WTC11 (cell line): ENCODE measurements around the gene COL4A6. TPM values are rescaled to one million over a fixed set of nuclear protein-coding genes. Genes with fewer than 3 reads are reported as not detected.
A peak's percentile ranks its signal among the peaks of the same experiment; 100 is the strongest.

Source experiments
- ATAC-seq: fragments of 200-7000 bp; cut with Tn5 transposase; 2 replicates; pipeline ENCODE4 v1.10.0; 2021; ENCODE audit warnings: mild to moderate bottlenecking, moderate library complexity
- CTCF ChIA-PET: fragments of 300-600 bp; sonication (Branson Sonifier 250); formaldehyde crosslinking; loops from one replicate; lab custom pipeline; 2021; ENCODE audit warnings: antibody characterized with exemption; lab: Charles Lee
- POLR2A ChIA-PET: fragments of 350-600 bp; sonication (Branson Sonifier 250); formaldehyde crosslinking; loops from one replicate; lab custom pipeline; 2021; ENCODE audit warnings: antibody characterized with exemption; lab: Charles Lee
- DNase-seq: peaks from one replicate; pipeline ENCODE4 v3.0.0; 2021; ENCODE audit warnings: low spot score
- H3K27ac Mint-ChIP-seq: 2 replicates; pipeline ENCODE4 v1.8.0; 2021; ENCODE audit warnings: mixed read lengths
- H3K27me3 Mint-ChIP-seq: 2 replicates; pipeline ENCODE4 v1.8.0; 2021; ENCODE audit warnings: low read depth, mild to moderate bottlenecking, moderate library complexity, mixed read lengths
- H3K36me3 Mint-ChIP-seq: 2 replicates; pipeline ENCODE4 v1.8.0; 2021; ENCODE audit warnings: mixed read lengths
- H3K4me1 Mint-ChIP-seq: 2 replicates; pipeline ENCODE4 v1.8.0; 2022; ENCODE audit warnings: mixed read lengths
- H3K4me3 Mint-ChIP-seq: 2 replicates; pipeline ENCODE4 v1.8.0; 2021; ENCODE audit warnings: mild to moderate bottlenecking, moderate library complexity, mixed read lengths
- H3K9me3 Mint-ChIP-seq: 2 replicates; pipeline ENCODE4 v1.8.0; 2021; ENCODE audit warnings: mixed read lengths
- ARID4B ChIP-seq: sonication (generic); formaldehyde crosslinking; IDR thresholded peaks from 2 replicates; pipeline ENCODE4 v1.8.0; 2023; ENCODE audit warnings: missing genetic modification reagents, mild to moderate bottlenecking, borderline replicate concordance
- FOXJ3 ChIP-seq: sonication (generic); formaldehyde crosslinking; IDR thresholded peaks from 2 replicates; pipeline ENCODE4 v1.9.0; 2021; ENCODE audit warnings: missing genetic modification reagents, mild to moderate bottlenecking, borderline replicate concordance
- GRHL2 ChIP-seq: fragments of 250-450 bp; sonication (Bioruptor Pico); IDR thresholded peaks from 2 replicates; pipeline ENCODE4 v1.8.0; 2022; ENCODE audit warnings: mild to moderate bottlenecking, moderate library complexity; ENCODE audit not compliant: insufficient replicate concordance, severe bottlenecking
- JUN ChIP-seq: sonication (generic); formaldehyde crosslinking; IDR thresholded peaks from 2 replicates; pipeline ENCODE4 v1.8.0; 2023; ENCODE audit warnings: mild to moderate bottlenecking, missing genetic modification reagents
- OVOL2 ChIP-seq: fragments of 250-450 bp; sonication (Bioruptor Pico); IDR thresholded peaks from 2 replicates; pipeline ENCODE4 v1.9.0; 2021; ENCODE audit warnings: mild to moderate bottlenecking, borderline replicate concordance
- ZMAT4 ChIP-seq: fragments of 250-450 bp; sonication (Bioruptor Pico); IDR thresholded peaks from 2 replicates; pipeline ENCODE4 v1.9.0; 2021; ENCODE audit warnings: mild to moderate bottlenecking
- ZNF219 ChIP-seq: sonication (generic); formaldehyde crosslinking; IDR thresholded peaks from 2 replicates; pipeline ENCODE4 v1.8.0; 2023; ENCODE audit warnings: missing genetic modification reagents, mild to moderate bottlenecking, borderline replicate concordance
- ZNF232 ChIP-seq: sonication (generic); formaldehyde crosslinking; IDR thresholded peaks from 2 replicates; pipeline ENCODE4 v1.8.0; 2022; ENCODE audit warnings: mild to moderate bottlenecking, missing genetic modification reagents
- ZNF416 ChIP-seq: fragments of 250-450 bp; sonication (Bioruptor Pico); IDR thresholded peaks from 2 replicates; pipeline ENCODE4 v1.9.0; 2021; ENCODE audit warnings: mild to moderate bottlenecking, inconsistent platforms
- total RNA-seq: library from RNA; stranded (reverse); gene quantifications from 3 replicates; pipeline ENCODE4 v1.2.3, GENCODE V29; 2021
- TF ChIP-seq, protein P1 (sequence below): sonication (generic); formaldehyde crosslinking; IDR thresholded peaks from 2 replicates; pipeline ENCODE4 v1.8.0; 2022; ENCODE audit warnings: mild to moderate bottlenecking, missing genetic modification reagents
- TF ChIP-seq, protein P2 (sequence below): sonication (generic); formaldehyde crosslinking; IDR thresholded peaks from 2 replicates; pipeline ENCODE4 v1.8.1; 2023; ENCODE audit warnings: mild to moderate bottlenecking, missing genetic modification reagents

Gene COL4A6
- total RNA-seq, 1 experiment from 2014 or later, result 15.2 TPM

DNA sequence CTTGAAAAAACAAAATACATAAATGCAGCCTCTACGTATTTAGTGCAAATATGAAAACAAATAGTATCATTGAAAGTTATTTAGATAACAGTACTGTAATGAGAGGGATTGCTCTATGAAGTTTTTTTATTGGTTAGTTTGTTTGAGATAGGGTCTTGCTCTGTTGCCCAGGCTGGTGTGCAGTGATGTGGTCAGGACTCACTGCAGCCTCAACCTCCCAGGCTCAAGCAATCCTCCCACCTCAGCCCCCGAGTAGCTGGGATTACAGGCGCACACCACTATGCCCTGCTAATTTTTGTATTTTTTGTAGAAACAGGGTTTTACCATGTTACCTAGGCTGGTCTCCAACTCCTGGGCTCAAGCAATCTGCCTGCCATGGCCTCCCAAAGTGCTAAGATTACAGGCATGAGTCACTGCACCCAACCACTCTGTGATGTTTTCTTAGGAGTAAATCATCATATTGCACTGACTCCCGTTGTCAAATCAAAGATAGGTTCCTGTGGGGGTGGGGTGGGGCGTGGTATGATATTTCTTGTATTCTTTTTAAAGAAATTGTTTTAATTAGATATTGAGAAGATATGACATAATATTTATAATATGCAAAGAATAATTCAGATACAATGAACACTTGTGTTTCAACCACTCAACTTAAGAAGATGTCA lies 270.9 kb downstream of the COL4A6 start (continued):
- TF ChIP-seq, protein P1, sequence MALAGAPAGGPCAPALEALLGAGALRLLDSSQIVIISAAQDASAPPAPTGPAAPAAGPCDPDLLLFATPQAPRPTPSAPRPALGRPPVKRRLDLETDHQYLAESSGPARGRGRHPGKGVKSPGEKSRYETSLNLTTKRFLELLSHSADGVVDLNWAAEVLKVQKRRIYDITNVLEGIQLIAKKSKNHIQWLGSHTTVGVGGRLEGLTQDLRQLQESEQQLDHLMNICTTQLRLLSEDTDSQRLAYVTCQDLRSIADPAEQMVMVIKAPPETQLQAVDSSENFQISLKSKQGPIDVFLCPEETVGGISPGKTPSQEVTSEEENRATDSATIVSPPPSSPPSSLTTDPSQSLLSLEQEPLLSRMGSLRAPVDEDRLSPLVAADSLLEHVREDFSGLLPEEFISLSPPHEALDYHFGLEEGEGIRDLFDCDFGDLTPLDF (CRISPR knock-in tag), result no peak
- TF ChIP-seq FOXJ3 (no peak), OVOL2 (no peak), ARID4B (CRISPR knock-in tag) (no peak), GRHL2 (CRISPR knock-in tag) (no peak), JUN (CRISPR knock-in tag) (no peak), ZNF219 (CRISPR knock-in tag) (no peak)
- TF ChIP-seq, protein P2, sequence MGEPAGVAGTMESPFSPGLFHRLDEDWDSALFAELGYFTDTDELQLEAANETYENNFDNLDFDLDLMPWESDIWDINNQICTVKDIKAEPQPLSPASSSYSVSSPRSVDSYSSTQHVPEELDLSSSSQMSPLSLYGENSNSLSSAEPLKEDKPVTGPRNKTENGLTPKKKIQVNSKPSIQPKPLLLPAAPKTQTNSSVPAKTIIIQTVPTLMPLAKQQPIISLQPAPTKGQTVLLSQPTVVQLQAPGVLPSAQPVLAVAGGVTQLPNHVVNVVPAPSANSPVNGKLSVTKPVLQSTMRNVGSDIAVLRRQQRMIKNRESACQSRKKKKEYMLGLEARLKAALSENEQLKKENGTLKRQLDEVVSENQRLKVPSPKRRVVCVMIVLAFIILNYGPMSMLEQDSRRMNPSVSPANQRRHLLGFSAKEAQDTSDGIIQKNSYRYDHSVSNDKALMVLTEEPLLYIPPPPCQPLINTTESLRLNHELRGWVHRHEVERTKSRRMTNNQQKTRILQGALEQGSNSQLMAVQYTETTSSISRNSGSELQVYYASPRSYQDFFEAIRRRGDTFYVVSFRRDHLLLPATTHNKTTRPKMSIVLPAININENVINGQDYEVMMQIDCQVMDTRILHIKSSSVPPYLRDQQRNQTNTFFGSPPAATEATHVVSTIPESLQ (CRISPR knock-in tag), result no peak

- peaks cover 4% of the 10 kb centered on the region; the same call in 1 of the 2 replicates for H3K36me3 Mint-ChIP-seq
Measured at GRCh38 chrX:108165383-108166111, 272.7 kb downstream of the COL4A6 start.

DNA sequence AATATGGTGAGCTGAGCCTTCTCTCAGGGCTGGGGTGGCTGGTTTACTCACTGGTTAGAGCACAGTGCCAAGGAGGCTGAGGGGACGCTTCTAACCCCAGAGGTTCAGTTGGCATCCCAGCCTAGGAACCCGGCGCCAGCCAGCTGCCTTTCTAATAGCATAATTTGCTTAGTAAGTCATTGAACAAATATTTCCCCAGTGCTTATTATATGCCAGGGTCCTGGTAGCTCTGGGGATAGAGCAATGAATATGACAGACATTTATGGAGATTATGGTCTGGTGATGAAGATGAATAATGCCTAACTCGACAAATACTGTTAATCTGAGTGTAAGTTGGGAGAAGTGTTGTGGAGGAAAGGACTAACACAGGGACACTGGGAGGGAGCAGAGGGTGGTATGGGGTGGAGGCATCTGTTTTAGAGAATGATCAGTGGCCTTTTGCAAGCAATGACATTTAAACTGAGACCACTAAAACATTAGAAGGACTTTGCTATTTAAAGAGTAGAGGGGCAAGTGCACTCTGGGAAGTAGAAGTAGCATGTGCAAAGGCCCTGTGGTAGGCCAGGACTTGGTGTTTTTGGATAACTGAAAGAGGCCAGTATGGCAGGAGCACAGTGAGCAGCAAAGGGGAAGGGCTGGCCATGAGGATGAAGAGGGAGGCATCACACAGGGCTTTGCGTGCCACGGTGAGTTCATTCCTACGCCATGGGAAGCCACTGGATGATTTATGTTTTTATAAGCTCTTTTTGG lies 274.7 kb downstream of the COL4A6 start:
- H3K9me3 Mint-ChIP-seq, result no peaks in the 10 kb centered on the region
- ChIA-PET POLR2A (no interaction called here), CTCF (interaction anchor here (1.0 to 1.1 kb wide), 2 partner anchors 25 to 61 kb away, joined by 3 read pairs; no protein-coding TSS in a partner anchor)
- no peak for DNase-seq
- peaks cover 4% of the 10 kb centered on the region; the same call in 1 of the 2 replicates for H3K36me3 Mint-ChIP-seq
- no peaks in the 10 kb centered on the region for H3K4me1 Mint-ChIP-seq
- ATAC-seq, result no peak
- TF ChIP-seq JUN (CRISPR knock-in tag) (no peak), ZNF232 (no peak), ZMAT4 (no peak)
- no peak overlapping the region for H3K4me3 Mint-ChIP-seq
- no peaks in the 10 kb centered on the region for H3K27me3 Mint-ChIP-seq
- no peak overlapping the region for H3K27ac Mint-ChIP-seq

More at GRCh38 chrX:108165383-108166111, 272.7 kb downstream of the COL4A6 start:
- no peaks in the 10 kb centered on the region for H3K27me3 Mint-ChIP-seq
- TF ChIP-seq ZNF416, result no peak
- H3K9me3 Mint-ChIP-seq, result 0 out of 2 replicates have a peak, but pooled peaks cover 3% of the 10 kb centered on the region
- CTCF ChIA-PET, result interaction anchor here (0.8 to 1.7 kb wide), 9 partner anchors 9 to 533 kb away, joined by 3 to 13 read pairs (median 4); no protein-coding TSS in a partner anchor
- DNase-seq (peak; percentile 19), ATAC-seq (peak; percentile 96)
- H3K27ac Mint-ChIP-seq, result no peak overlapping the region
- POLR2A ChIA-PET, result no interaction called here
- H3K4me1 Mint-ChIP-seq, result no peaks in the 10 kb centered on the region
- H3K4me3 Mint-ChIP-seq, result no peak overlapping the region
